AG09319 (cell line): ENCODE measurements around the gene GREB1L.

ENCODE experiments used
- DNase-seq: peaks from one replicate; pipeline ENCODE4 v3.0.0-alpha.2; 2010; ENCODE audit warnings: low read depth; ENCODE audit errors: extremely low read depth
- CTCF ChIP-seq: IDR thresholded peaks from 2 replicates; pipeline ENCODE4 v1.5.1; 2011; ENCODE audit warnings: low read depth, mild to moderate bottlenecking, inconsistent platforms, low read length, moderate library complexity

GREB1L gene

GRCh38 chr18:21242780-21243401 lies 859 bp downstream of the GREB1L start:
- DNase-seq: no peak
- no peak for TF ChIP-seq CTCF

- TF ChIP-seq CTCF: no peak
- no peak for DNase-seq
Observed at GRCh38 chr18:21254576-21254975, 12.5 kb downstream of the GREB1L start.

- no peak for TF ChIP-seq CTCF
- no peak for DNase-seq
Observed at GRCh38 chr18:21255211-21255610, 13.2 kb downstream of the GREB1L start.

- DNase-seq: no peak
- TF ChIP-seq CTCF: no peak
Observed at GRCh38 chr18:21257386-21257785, 15.4 kb downstream of the GREB1L start.

GRCh38 chr18:21260621-21261020 lies 18.6 kb downstream of the GREB1L start:
- no peak for DNase-seq
- TF ChIP-seq CTCF: no peak

GRCh38 chr18:21261352-21261751 lies 19.3 kb downstream of the GREB1L start:
- DNase-seq: no peak

GRCh38 chr18:21262244-21262643 lies 20.2 kb downstream of the GREB1L start:
- no peak for DNase-seq

More at GRCh38 chr18:21261352-21261751, 19.3 kb downstream of the GREB1L start:
- no peak for TF ChIP-seq CTCF

More at GRCh38 chr18:21262244-21262643, 20.2 kb downstream of the GREB1L start:
- TF ChIP-seq CTCF: no peak
